HEK293 (cell line): ENCODE data around the gene DDN.
A peak's percentile ranks its signal among the peaks of the same experiment; 100 is the strongest.

Experiments
- CTCF ChIA-PET: fragments of 350-600 bp; formaldehyde crosslinking; extraction: SDS; loops from one replicate; lab custom pipeline; 2021; ENCODE audit warnings: antibody characterized with exemption; lab: Yijun Ruan, JAX
- POLR2A ChIA-PET: fragments of 300-600 bp; formaldehyde crosslinking; extraction: SDS; loops from one replicate; lab custom pipeline; 2020; ENCODE audit warnings: antibody characterized with exemption, inconsistent platforms; lab: Yijun Ruan, JAX
- H3K27ac ChIP-seq: fragments of 200-500 bp; sonication (Bioruptor generic); 2 replicates; pipeline ENCODE4 v1.5.1; 2014; ENCODE audit warnings: low read depth, low read length, control low read depth, inconsistent platforms; ENCODE audit errors: extremely low read depth
- H3K36me3 ChIP-seq, 2 experiments: fragments of 200-500 bp in 1 of 2; sonication (Bioruptor generic) in 1 of 2; 1 replicate in 1 of 2; 2 replicates in 1 of 2; pipeline ENCODE4 v1.5.1; 2014 to 2017; ENCODE audit warnings: inconsistent platforms in 2 of 2, low read length in 2 of 2; ENCODE audit not compliant: control insufficient read depth in 2 of 2, insufficient read depth in 1 of 2
- H3K4me1 ChIP-seq: fragments of 200-500 bp; sonication (Bioruptor generic); 2 replicates; pipeline ENCODE4 v1.5.1; 2014; ENCODE audit warnings: mild to moderate bottlenecking, low read length, inconsistent platforms; ENCODE audit not compliant: control insufficient read depth, insufficient read depth
- H3K4me3 ChIP-seq: 2 replicates; pipeline ENCODE4 v1.5.1; 2011; ENCODE audit warnings: low read depth, mild to moderate bottlenecking, control low read depth, low read length, moderate library complexity
- H3K9me3 ChIP-seq: fragments of 200-500 bp; sonication (Bioruptor generic); 2 replicates; pipeline ENCODE4 v1.5.1; 2014; ENCODE audit warnings: low read depth, low read length, inconsistent platforms; ENCODE audit not compliant: control insufficient read depth, insufficient read depth
- GLIS1 ChIP-seq: fragments of 450-650 bp; formaldehyde crosslinking; IDR thresholded peaks from 2 replicates; pipeline ENCODE4 v1.5.1; 2016; ENCODE audit warnings: missing biosample characterization, missing genetic modification characterization
- GLIS2 ChIP-seq: fragments of 450-650 bp; formaldehyde crosslinking; IDR thresholded peaks from 2 replicates; pipeline ENCODE4 v1.5.1; 2016; ENCODE audit warnings: missing biosample characterization, missing genetic modification characterization
- HOXD13 ChIP-seq: sonication (generic); formaldehyde crosslinking; IDR thresholded peaks from 2 replicates; pipeline ENCODE4 v1.8.0; 2022; ENCODE audit warnings: missing genetic modification reagents, borderline replicate concordance
- KLF1 ChIP-seq: fragments of 450-650 bp; formaldehyde crosslinking; IDR thresholded peaks from 2 replicates; pipeline ENCODE4 v1.5.1; 2016; ENCODE audit warnings: missing biosample characterization, missing genetic modification characterization
- OSR2 ChIP-seq: fragments of 450-650 bp; formaldehyde crosslinking; IDR thresholded peaks from 2 replicates; pipeline ENCODE4 v1.5.1; 2016; ENCODE audit warnings: missing biosample characterization, missing genetic modification characterization
- SCRT1 ChIP-seq: fragments of 450-650 bp; formaldehyde crosslinking; IDR thresholded peaks from 2 replicates; pipeline ENCODE4 v1.5.1; 2016; ENCODE audit warnings: missing biosample characterization, missing genetic modification characterization, borderline replicate concordance
- ZIC2 ChIP-seq: fragments of 450-650 bp; formaldehyde crosslinking; IDR thresholded peaks from 2 replicates; pipeline ENCODE4 v1.5.1; 2016; ENCODE audit warnings: missing biosample characterization, missing genetic modification characterization
- ZNF2 ChIP-seq: fragments of 450-650 bp; formaldehyde crosslinking; IDR thresholded peaks from 2 replicates; pipeline ENCODE4 v1.5.1; 2016; ENCODE audit warnings: missing biosample characterization, missing genetic modification characterization
- ZNF221 ChIP-seq: fragments of 450-650 bp; formaldehyde crosslinking; IDR thresholded peaks from 2 replicates; pipeline ENCODE4 v1.5.1; 2017; ENCODE audit warnings: missing biosample characterization, missing genetic modification characterization, borderline replicate concordance
- ZNF223 ChIP-seq: fragments of 450-650 bp; formaldehyde crosslinking; IDR thresholded peaks from 2 replicates; pipeline ENCODE4 v1.5.1; 2016; ENCODE audit warnings: missing biosample characterization, missing genetic modification characterization
- ZNF266 ChIP-seq: fragments of 450-650 bp; formaldehyde crosslinking; IDR thresholded peaks from 2 replicates; pipeline ENCODE4 v1.5.1; 2016; ENCODE audit warnings: missing biosample characterization, missing genetic modification characterization, low read depth
- ZNF302 ChIP-seq: fragments of 450-650 bp; formaldehyde crosslinking; IDR thresholded peaks from 2 replicates; pipeline ENCODE4 v1.5.1; 2016; ENCODE audit warnings: missing biosample characterization, missing genetic modification characterization, low read depth
- ZNF354C ChIP-seq: fragments of 450-650 bp; formaldehyde crosslinking; IDR thresholded peaks from 2 replicates; pipeline ENCODE4 v1.5.1; 2016; ENCODE audit warnings: missing biosample characterization, missing genetic modification characterization, low read depth, borderline replicate concordance
- ZNF514 ChIP-seq: fragments of 450-650 bp; formaldehyde crosslinking; IDR thresholded peaks from 2 replicates; pipeline ENCODE4 v1.5.1; 2016; ENCODE audit warnings: missing biosample characterization, missing genetic modification characterization
- ZNF600 ChIP-seq: fragments of 450-650 bp; formaldehyde crosslinking; IDR thresholded peaks from 2 replicates; pipeline ENCODE4 v1.5.1; 2016; ENCODE audit warnings: missing biosample characterization, missing genetic modification characterization
- ZNF629 ChIP-seq: fragments of 450-650 bp; formaldehyde crosslinking; IDR thresholded peaks from 2 replicates; pipeline ENCODE4 v1.5.1; 2017; ENCODE audit warnings: missing biosample characterization, missing genetic modification characterization
- ZNF658 ChIP-seq: fragments of 450-650 bp; formaldehyde crosslinking; IDR thresholded peaks from 2 replicates; pipeline ENCODE4; 2016; ENCODE audit warnings: missing biosample characterization, missing genetic modification characterization
- ZNF830 ChIP-seq: fragments of 450-650 bp; IDR thresholded peaks from 2 replicates; pipeline ENCODE4 v1.5.0; 2018; ENCODE audit warnings: missing biosample characterization, missing genetic modification characterization, low read depth, mild to moderate bottlenecking, moderate library complexity
- TF ChIP-seq, protein P1 (sequence below): fragments of 450-650 bp; formaldehyde crosslinking; IDR thresholded peaks from 2 replicates; pipeline ENCODE4 v1.5.1; 2017; ENCODE audit warnings: missing biosample characterization, missing genetic modification characterization
- TF ChIP-seq, protein P2 (sequence below): fragments of 450-650 bp; formaldehyde crosslinking; IDR thresholded peaks from 2 replicates; pipeline ENCODE4 v1.5.0; 2017; ENCODE audit warnings: missing biosample characterization, missing genetic modification characterization, borderline replicate concordance
- TF ChIP-seq, protein P3 (sequence below): fragments of 450-650 bp; formaldehyde crosslinking; IDR thresholded peaks from 2 replicates; pipeline ENCODE4 v1.5.1; 2016; ENCODE audit warnings: missing biosample characterization, missing genetic modification characterization
- TF ChIP-seq, protein P4 (sequence below): fragments of 450-650 bp; formaldehyde crosslinking; optimal IDR thresholded peaks from 2 replicates; pipeline ENCODE3; 2016; ENCODE audit warnings: missing biosample characterization, mild to moderate bottlenecking, missing genetic modification characterization

DDN gene

DNA sequence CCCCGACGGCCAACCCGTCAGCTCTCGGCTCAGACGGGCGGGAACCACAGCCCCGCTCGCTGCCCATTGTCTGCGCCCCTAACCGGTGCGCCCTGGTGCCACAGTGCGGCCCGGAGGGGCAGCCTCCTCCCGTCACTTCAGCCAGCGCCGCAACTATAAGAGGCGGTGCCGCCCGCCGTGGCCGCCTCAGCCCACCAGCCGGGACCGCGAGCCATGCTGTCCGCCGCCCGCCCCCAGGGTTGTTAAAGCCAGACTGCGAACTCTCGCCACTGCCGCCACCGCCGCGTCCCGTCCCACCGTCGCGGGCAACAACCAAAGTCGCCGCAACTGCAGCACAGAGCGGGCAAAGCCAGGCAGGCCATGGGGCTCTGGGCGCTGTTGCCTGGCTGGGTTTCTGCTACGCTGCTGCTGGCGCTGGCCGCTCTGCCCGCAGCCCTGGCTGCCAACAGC, 20.9 kb downstream of the DDN start, which contains the start of gene WNT1:
Gene WNT1, plus strand, starts transcription at position 32 of the 450 bp plus-strand sequence. Its CDS starts 329 bp downstream, at position 361.
- H3K36me3 ChIP-seq: no peaks in the 10 kb centered on the region
- ChIA-PET POLR2A (interaction anchor here (1.0 kb wide), 1 partner anchor 113 kb away, joined by 3 read pairs; the partner anchor contains the start of gene RND1), CTCF (interaction anchor here (0.5 to 6.0 kb wide), 21 partner anchors 10 to 1951 kb away, joined by 3 to 66 read pairs (median 6); partner anchors contain the start of genes ARF3 and DDX23)
- no peak within 1 kb of the TSS; the same call in 1 of the 2 replicates for H3K4me3 ChIP-seq
- H3K27ac ChIP-seq: no peak within 1 kb of the TSS
- no peaks in the 10 kb centered on the region for H3K4me1 ChIP-seq
- H3K9me3 ChIP-seq: no peaks in the 10 kb centered on the region
- TF ChIP-seq, protein P1, sequence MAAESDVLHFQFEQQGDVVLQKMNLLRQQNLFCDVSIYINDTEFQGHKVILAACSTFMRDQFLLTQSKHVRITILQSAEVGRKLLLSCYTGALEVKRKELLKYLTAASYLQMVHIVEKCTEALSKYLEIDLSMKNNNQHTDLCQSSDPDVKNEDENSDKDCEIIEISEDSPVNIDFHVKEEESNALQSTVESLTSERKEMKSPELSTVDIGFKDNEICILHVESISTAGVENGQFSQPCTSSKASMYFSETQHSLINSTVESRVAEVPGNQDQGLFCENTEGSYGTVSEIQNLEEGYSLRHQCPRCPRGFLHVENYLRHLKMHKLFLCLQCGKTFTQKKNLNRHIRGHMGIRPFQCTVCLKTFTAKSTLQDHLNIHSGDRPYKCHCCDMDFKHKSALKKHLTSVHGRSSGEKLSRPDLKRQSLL (tag by site-specific recombination): no peak
- TF ChIP-seq OSR2 (no peak), ZNF514 (tag by site-specific recombination) (no peak), GLIS2 (tag by site-specific recombination) (0 out of 2 replicates have a peak, but pooled peaks have one; percentile 4), ZNF2 (tag by site-specific recombination) (0 out of 2 replicates have a peak, but pooled peaks have one; percentile 2), ZNF354C (no peak)
- TF ChIP-seq, protein P2, sequence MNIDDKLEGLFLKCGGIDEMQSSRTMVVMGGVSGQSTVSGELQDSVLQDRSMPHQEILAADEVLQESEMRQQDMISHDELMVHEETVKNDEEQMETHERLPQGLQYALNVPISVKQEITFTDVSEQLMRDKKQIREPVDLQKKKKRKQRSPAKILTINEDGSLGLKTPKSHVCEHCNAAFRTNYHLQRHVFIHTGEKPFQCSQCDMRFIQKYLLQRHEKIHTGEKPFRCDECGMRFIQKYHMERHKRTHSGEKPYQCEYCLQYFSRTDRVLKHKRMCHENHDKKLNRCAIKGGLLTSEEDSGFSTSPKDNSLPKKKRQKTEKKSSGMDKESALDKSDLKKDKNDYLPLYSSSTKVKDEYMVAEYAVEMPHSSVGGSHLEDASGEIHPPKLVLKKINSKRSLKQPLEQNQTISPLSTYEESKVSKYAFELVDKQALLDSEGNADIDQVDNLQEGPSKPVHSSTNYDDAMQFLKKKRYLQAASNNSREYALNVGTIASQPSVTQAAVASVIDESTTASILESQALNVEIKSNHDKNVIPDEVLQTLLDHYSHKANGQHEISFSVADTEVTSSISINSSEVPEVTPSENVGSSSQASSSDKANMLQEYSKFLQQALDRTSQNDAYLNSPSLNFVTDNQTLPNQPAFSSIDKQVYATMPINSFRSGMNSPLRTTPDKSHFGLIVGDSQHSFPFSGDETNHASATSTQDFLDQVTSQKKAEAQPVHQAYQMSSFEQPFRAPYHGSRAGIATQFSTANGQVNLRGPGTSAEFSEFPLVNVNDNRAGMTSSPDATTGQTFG: no peak
- TF ChIP-seq, protein P3, sequence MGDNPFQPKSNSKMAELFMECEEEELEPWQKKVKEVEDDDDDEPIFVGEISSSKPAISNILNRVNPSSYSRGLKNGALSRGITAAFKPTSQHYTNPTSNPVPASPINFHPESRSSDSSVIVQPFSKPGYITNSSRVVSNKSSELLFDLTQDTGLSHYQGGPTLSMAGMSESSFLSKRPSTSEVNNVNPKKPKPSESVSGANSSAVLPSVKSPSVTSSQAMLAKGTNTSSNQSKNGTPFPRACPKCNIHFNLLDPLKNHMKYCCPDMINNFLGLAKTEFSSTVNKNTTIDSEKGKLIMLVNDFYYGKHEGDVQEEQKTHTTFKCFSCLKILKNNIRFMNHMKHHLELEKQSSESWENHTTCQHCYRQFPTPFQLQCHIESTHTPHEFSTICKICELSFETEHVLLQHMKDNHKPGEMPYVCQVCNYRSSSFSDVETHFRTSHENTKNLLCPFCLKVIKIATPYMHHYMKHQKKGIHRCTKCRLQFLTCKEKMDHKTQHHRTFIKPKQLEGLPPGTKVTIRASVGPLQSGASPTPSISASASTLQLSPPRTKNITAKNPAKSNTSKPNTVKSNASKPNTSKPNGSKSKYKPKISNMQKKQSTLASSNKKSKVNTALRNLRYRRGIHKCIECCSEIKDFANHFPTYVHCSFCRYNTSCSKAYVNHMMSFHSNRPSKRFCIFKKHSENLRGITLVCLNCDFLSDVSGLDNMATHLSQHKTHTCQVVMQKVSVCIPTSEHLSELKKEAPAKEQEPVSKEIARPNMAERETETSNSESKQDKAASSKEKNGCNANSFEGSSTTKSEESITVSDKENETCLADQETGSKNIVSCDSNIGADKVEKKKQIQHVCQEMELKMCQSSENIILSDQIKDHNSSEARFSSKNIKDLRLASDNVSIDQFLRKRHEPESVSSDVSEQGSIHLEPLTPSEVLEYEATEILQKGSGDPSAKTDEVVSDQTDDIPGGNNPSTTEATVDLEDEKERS (tag by site-specific recombination): no peak

DNA sequence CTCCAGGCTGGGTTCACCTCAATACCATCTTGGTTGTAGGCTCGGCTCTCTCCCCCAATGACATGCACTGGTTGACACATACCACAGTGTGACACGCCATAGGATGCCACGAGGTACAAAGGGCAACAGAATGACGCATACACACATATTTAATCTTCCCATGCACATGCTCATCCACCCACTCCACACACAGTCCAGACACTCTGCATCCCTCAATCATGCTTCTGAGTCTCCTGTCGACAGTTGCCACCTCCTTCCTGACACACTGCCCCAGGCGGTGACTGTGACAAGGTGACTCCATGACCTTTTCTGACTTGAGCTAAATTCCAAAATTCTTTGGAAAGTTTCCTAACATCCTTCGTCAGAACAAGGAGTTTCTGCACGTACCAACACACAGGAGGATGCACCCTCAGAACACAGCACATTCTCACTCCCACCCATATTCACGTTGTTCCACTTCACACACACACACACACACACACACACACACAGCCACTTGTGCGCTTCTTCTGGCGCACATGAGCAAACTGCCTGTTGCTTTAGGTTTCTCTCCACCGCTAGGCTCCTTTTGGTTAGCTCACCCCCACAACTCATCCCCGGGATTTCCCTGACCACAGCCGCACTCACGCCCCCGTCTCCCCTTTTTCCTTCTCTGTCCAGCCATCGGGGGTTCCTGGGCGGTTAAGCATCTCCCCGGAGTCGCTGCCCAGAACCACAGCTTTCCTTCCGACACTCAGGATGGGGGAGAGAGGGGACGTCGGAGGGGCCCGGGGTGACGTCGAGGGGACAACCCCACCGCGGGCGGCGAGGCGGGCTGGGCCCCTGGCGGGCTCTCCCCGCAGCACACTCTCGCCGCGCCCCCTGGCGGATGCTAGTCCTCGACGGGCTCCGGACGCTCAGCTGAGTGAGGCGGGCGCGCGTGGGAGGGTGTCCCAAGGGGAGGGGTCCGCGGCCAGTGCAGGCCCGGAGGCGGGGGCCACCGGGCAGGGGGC, 21.6 kb downstream of the DDN start:
- ChIA-PET CTCF (interaction anchor here (0.5 to 6.0 kb wide), 33 partner anchors 11 to 1952 kb away, joined by 3 to 66 read pairs (median 5); partner anchors contain the start of genes ARF3, DDN, DDX23 and RND1), POLR2A (interaction anchor here (1.0 to 1.1 kb wide), 2 partner anchors 20 to 112 kb away, joined by 3 read pairs; partner anchors contain the start of genes ARF3 and RND1)
- Histone ChIP-seq H3K27ac (no peak overlapping the region), H3K4me1 (no peaks in the 10 kb centered on the region), H3K4me3 (no peak overlapping the region), H3K9me3 (no peaks in the 10 kb centered on the region), H3K36me3 (no peaks in the 10 kb centered on the region)
- TF ChIP-seq KLF1 (tag by site-specific recombination) (no peak), ZNF830 (tag by site-specific recombination) (no peak), ZNF629 (0 out of 2 replicates have a peak, but pooled peaks have one; percentile 25), ZNF600 (tag by site-specific recombination) (no peak), ZNF302 (tag by site-specific recombination) (no peak), GLIS1 (tag by site-specific recombination) (peak; percentile 10; the same call in 1 of the 2 replicates), HOXD13 (CRISPR knock-in tag) (no peak), ZNF266 (tag by site-specific recombination) (no peak), ZNF221 (no peak), ZNF223 (tag by site-specific recombination) (no peak), ZIC2 (tag by site-specific recombination) (peak; percentile 15; the same call in 1 of the 2 replicates), SCRT1 (tag by site-specific recombination) (peak; percentile 61; the same call in 1 of the 2 replicates), ZNF658 (no peak)
- TF ChIP-seq, protein P4, sequence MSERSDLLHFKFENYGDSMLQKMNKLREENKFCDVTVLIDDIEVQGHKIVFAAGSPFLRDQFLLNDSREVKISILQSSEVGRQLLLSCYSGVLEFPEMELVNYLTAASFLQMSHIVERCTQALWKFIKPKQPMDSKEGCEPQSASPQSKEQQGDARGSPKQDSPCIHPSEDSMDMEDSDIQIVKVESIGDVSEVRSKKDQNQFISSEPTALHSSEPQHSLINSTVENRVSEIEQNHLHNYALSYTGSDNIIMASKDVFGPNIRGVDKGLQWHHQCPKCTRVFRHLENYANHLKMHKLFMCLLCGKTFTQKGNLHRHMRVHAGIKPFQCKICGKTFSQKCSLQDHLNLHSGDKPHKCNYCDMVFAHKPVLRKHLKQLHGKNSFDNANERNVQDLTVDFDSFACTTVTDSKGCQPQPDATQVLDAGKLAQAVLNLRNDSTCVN (tag by site-specific recombination): peak; percentile 23
